Measurements from ENCODE around the gene SWI5. TPM values are rescaled to one million over a fixed set of nuclear protein-coding genes. Genes with fewer than 3 reads are reported as not detected.
A peak's percentile ranks its signal among the peaks of the same experiment; 100 is the strongest.

The SWI5 gene
- total RNA-seq, 4 donors from 2014 or later: 27.5 to 39.8 (median 32.9) TPM

DNA sequence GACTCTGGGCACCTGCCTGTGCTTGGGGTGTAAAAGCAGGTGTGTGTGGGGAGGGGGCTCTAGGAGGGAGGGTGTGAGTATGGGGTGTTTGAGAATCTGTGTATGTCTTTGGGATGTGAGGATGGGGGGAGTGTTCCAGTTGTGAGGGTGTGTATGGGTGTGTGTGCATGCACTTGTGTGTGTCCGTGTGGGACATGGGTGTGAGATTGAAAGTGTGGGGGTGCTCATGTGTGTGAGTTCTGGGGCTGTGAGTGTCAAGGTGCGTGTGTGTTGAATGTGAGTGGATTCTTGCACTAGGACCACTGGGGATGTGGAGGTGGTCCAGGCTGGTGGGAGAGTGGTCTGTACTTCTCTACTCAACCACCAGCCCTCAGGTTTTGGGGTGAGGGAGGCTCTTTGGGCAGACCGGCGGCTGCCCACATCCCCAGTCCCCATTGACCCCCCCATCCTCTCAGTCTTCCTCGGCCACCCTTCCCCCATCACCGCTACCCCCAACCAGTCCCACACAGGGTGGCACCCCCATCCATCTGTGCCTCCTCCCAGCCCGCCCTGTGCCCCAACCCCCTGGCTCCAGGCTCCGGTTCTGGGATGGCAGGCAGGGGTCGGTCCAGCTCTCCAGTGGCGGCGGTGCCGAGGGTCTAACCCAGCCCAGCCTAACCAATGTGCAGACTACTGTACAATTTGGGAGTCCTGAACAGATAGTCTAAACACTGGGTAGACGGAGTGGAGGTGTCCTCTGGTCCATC, 31.8 kb upstream of the SWI5 start:
- TF ChIP-seq, protein P1, sequence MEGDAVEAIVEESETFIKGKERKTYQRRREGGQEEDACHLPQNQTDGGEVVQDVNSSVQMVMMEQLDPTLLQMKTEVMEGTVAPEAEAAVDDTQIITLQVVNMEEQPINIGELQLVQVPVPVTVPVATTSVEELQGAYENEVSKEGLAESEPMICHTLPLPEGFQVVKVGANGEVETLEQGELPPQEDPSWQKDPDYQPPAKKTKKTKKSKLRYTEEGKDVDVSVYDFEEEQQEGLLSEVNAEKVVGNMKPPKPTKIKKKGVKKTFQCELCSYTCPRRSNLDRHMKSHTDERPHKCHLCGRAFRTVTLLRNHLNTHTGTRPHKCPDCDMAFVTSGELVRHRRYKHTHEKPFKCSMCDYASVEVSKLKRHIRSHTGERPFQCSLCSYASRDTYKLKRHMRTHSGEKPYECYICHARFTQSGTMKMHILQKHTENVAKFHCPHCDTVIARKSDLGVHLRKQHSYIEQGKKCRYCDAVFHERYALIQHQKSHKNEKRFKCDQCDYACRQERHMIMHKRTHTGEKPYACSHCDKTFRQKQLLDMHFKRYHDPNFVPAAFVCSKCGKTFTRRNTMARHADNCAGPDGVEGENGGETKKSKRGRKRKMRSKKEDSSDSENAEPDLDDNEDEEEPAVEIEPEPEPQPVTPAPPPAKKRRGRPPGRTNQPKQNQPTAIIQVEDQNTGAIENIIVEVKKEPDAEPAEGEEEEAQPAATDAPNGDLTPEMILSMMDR (IDR thresholded peaks at IDR 0.05): no peak
- TF ChIP-seq EP300 (IDR thresholded peaks at IDR 0.05) (no peak), POLR2A (IDR thresholded peaks at IDR 0.05) (no peak)
- Histone ChIP-seq H3K4me1 (peaks cover 0 to 47% (median 17%) of the 10 kb centered on the region in 4 donors), H3K27me3 (no peaks in the 10 kb centered on the region), H3K9me3 (no peaks in the 10 kb centered on the region), H3K27ac (peak overlapping the region; percentile 8 to 87 (median 73)), H3K36me3 (peaks cover 0 to 3% (median 0%) of the 10 kb centered on the region in 3 donors), H3K4me3 (peak overlapping the region; percentile 7 to 54 (median 25))
- 31 to 44% methylated on average over 10 to 13 of the region's 13 CpGs for WGBS, 2 donors
- no peak for DNase-seq (ENCODE audit: low spot score in 2 of 2)

DNA sequence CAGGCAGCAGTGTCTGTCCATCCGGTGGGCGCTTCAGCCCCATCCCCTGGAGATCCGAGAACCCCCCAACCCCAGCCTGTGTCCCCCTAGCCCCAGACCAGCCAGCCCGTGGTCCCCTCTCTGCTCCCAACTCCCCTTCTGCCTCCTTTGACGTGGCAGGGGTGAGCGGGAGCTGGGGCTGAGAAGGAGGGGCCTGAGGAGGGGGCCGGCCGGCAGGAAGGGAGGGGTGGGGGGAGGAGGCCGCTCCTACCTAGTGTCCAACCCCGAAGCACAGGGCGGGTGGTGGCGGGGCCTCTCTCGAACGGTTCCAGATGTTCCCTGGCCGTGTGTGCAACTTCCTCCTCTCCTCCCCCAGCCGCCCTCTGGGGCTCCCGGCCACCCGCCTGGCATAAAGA, 31.2 kb upstream of the SWI5 start:
- Histone ChIP-seq H3K27me3 (no peaks in the 10 kb centered on the region), H3K36me3 (peaks cover 0 to 3% (median 0%) of the 10 kb centered on the region in 3 donors), H3K4me1 (peaks cover 0 to 47% (median 17%) of the 10 kb centered on the region in 4 donors), H3K9me3 (no peaks in the 10 kb centered on the region), H3K27ac (peak overlapping the region; percentile 19 to 87 (median 73)), H3K4me3 (peak overlapping the region; percentile 7 to 54 (median 25))
- WGBS, 2 donors: 0% methylated on average over 5 to 11 of the region's 18 CpGs
- peak in 1 of 2 donors; percentile 62 for TF ChIP-seq EP300 (IDR thresholded peaks at IDR 0.05)
- peak in 1 of 2 donors; percentile 34 for TF ChIP-seq POLR2A (IDR thresholded peaks at IDR 0.05)
- TF ChIP-seq, protein P1 (IDR thresholded peaks at IDR 0.05): no peak
- DNase-seq (ENCODE audit: low spot score in 2 of 2): peak; percentile 81 to 83

DNA sequence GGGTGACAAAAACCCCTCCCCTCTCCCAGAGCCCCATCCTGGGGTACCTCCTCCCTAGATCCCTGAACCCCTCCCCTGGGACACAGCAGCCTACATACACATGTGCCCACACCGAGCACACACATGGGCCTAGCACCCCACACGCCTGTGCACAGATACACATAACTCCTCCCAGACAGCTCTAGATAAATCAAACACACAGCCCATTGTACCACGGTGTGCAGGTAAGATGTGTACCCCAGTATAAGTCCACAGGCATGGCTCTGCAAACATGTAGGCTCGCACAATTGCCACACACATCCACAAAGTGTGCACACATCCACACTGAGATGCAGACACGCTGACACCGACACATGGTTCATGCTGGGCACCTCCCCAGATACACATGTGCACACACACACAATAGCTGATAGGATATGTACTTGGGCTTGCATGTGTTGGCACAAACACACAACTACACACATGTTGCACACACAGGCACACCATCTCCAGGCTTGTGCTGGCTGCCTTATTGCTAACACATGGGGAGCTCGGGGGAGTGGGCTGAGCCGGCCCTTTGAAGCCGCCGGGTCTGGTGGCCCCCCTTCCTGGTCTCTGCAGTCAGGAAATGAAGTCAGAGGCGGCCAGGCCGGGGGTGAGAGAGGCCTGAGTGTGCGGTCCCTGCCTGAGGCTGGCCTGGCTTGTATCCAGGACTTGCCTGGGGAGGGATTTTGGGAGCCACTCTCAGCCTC, 30.5 kb upstream of the SWI5 start:
- Histone ChIP-seq H3K4me1 (peaks cover 0 to 52% (median 20%) of the 10 kb centered on the region in 4 donors), H3K27me3 (no peaks in the 10 kb centered on the region), H3K4me3 (peak overlapping the region in 3 of 4 donors; percentile 21 to 54 (median 29)), H3K9me3 (no peaks in the 10 kb centered on the region), H3K36me3 (peaks cover 0 to 2% (median 0%) of the 10 kb centered on the region in 3 donors), H3K27ac (peak overlapping the region; percentile 19 to 87 (median 73))
- WGBS, 2 donors: 15 to 19% methylated on average over 11 to 13 of the region's 13 CpGs
- no peak for DNase-seq (ENCODE audit: low spot score in 2 of 2)
- TF ChIP-seq EP300 (IDR thresholded peaks at IDR 0.05) (no peak), POLR2A (IDR thresholded peaks at IDR 0.05) (no peak)
- TF ChIP-seq, protein P1 (IDR thresholded peaks at IDR 0.05): no peak

DNA sequence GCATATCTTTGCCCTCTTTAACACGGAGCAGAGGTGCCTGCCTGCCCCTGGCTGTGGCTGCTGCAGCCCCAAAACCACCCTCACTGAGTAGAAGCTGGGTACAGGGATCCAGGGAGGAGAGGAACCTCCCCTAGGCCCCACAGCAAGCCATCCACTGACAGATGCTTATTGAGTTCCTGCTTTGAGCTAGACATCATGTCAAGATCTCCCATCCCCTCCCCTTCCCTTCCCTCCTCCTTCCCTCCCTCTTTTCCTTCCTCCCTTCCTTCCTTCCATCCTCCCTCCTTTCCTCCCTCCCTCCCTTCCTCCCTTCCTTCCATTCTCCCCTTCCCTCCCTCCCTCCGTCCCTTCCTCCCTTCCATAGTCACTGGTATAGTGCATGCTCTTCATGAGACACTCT, 29.6 kb upstream of the SWI5 start:
- H3K9me3 ChIP-seq: no peaks in the 10 kb centered on the region
- H3K4me3 ChIP-seq: no peak overlapping the region
- WGBS, 2 donors: 59 to 75% methylated on average over 2 of the region's 2 CpGs
- H3K4me1 ChIP-seq: peaks cover 0 to 61% (median 28%) of the 10 kb centered on the region in 4 donors
- peak overlapping the region in 2 of 4 donors; percentile 77 to 87 for H3K27ac ChIP-seq
- H3K36me3 ChIP-seq: no peaks in the 10 kb centered on the region
- H3K27me3 ChIP-seq: no peaks in the 10 kb centered on the region
- DNase-seq (ENCODE audit: low spot score in 2 of 2): no peak
- TF ChIP-seq, protein P1 (IDR thresholded peaks at IDR 0.05): no peak
- no peak for TF ChIP-seq EP300 (IDR thresholded peaks at IDR 0.05)
- no peak for TF ChIP-seq POLR2A (IDR thresholded peaks at IDR 0.05)
